GM18520 (cell line): ENCODE data around the gene CAPRIN1.
"Not testable (repeated sequence)": the region's sequence is repeated elsewhere in the genome, so short reads cannot be mapped to it uniquely, and the experiment has no call there.

Experiments used
- ATAC-seq: cut with Tn5 transposase; IDR thresholded peaks from one replicate; pipeline ENCODE4 v1.9.1; 2021; ENCODE audit not compliant: unreplicated experiment

The CAPRIN1 gene

GRCh38 chr11:34084637-34085036 lies 33.1 kb downstream of the CAPRIN1 start:
- ATAC-seq = no peak

DNA sequence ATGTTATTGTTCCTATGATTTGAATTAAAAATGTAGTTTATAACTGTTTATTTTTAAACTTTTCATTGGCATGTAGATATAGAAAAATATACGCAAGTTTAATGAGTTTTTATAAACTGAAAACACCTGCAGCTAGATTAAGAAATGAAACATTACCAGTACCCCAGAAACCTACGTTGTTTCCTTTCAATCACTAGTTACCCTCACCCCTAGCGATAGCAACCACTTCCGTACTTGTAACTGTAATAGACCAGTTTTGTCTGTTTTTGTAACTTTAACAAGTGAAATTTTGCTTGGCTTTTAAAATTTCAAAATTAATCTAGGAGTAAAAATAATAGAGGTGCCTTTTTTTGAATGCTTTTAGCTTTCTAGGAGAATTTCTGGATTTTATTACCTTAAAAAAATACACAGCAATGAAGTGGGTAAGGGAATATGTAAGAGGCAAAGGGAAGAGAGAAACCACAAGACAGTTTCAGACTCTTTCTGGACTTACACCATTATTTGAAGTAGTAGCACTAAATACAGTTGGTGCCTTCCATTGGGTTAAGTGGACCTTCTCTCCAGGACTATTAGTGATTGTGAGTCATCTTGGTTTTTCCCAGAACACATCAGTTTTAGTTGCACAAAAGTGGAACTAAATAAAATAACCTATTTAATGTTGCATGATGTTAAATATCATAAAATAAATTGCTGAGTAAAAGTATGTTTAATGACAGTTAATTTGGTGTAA lies 35.2 kb downstream of the CAPRIN1 start:
- no peak for ATAC-seq

- ATAC-seq = no peak
Observed at GRCh38 chr11:34091825-34092224, 40.3 kb downstream of the CAPRIN1 start.

DNA sequence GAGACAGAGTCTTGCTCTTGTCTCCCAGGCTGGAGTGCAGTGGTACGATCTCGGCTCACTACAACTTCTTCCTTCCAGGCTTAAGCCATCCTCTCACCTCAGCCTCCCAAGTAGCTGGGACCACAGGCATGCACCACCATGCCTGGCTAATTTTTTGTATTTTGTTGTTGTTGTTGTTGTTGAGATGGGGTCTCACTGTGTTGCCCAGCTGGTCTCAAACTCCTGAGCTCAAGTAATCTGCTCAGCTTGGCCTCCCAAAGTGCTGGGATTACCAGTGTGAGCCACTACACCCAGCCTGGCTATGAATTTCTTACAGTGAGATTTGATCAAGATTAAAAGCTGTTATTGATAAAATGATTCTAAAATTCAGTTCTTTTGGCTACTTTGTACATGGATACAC lies 43.4 kb downstream of the CAPRIN1 start:
- ATAC-seq = not testable (repeated sequence)

- ATAC-seq = no peak
Observed at GRCh38 chr11:34098813-34099212, 47.3 kb downstream of the CAPRIN1 start.

GRCh38 chr11:34104680-34105078 lies 53.1 kb downstream of the CAPRIN1 start:
- no peak for ATAC-seq

DNA sequence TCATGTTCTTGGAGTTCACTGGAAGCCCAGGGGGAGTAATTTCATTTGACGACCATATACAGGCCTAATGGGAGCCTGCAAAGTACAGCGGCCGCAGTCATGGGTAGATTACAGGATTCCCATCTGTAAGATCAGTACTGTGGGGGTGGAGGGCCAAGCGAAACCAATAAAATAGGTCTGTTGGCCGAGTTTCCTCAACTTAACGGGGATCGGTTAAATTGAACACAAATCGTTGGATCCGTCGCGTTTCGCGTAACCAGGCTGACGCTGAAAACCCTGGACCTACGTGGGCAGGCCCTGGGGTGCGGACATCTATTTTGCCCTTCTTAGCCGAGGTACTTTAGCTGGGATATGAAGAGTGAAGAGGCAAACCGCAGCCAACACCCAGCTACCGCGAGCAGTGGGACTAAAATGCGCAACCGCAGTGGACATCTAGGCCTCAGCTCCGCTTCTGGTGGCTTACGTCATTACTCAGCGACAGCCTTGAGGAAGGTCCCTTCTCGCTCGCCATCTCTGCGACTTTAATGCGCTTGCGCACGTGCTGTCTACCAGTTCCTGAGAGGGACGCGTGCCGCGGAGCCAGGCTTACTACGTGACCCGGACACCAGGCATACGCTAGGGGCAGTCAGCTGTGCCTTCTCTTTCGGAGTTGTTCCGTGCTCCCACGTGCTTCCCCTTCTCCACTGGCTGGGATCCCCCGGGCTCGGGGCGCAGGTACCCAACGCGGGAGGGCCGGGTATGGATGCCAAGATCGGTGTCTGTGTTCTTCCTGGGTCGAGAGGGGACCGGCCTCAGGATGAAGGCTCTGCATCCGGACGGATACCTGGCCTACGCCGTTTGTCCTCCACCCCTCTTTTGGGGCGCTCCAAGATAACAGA lies 53.8 kb downstream of the CAPRIN1 start, which contains the start of gene NAT10:
TSS of gene NAT10 (plus strand) at position 551 of the 878 bp plus-strand sequence. CDS start 2,597 bp downstream, outside the sequence.
- peak; percentile 90 for ATAC-seq

DNA sequence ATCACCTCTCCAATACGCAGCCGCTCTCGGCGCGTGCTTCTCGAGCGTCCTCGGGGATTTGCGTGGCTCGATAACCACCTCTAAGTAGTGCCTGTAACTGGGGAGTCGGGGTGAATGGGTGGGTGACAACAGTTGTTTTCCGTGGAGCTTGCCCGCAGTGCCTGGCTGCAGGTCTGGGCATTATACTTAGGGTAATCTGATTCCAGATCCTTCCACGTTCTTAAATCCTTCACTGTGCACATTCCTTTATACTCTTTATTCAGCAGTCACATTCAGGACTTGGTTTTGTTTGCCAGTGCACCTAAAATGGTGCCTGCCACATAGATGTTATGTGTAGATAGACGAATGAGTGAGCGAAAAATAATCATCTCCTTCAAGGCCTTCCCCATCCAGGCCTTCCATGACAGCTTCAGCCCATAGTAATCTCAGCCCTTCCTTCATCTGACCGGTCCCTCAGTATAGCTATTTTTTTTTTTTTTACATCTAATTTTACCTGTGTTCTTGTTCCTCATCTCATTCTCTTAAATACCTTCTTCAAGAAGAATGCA lies 54.5 kb downstream of the CAPRIN1 start:
- ATAC-seq = no peak

DNA sequence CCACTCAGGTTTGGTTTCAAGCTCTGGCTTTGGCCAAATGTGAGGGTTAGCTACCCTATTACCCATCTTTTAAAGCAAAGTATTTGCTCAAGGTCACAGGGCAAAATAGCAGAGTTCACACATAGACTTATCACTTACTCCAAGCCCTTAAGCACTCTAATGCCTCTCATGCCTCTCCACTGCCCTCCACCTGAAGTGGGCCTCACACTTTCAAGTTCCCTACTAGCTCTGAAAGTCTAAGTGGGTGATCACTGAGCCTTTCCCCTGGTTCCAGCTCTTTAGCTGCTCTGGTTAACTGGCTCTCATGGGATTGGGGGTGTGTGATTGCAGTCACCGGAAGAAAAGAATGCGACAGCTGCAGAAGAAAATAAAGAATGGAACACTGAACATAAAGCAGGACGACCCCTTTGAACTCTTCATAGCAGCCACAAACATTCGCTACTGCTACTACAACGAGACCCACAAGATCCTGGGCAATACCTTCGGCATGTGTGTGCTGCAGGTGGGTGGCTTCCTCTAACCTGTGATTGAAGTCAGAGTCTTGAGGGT lies 60.3 kb downstream of the CAPRIN1 start:
- no peak for ATAC-seq

DNA sequence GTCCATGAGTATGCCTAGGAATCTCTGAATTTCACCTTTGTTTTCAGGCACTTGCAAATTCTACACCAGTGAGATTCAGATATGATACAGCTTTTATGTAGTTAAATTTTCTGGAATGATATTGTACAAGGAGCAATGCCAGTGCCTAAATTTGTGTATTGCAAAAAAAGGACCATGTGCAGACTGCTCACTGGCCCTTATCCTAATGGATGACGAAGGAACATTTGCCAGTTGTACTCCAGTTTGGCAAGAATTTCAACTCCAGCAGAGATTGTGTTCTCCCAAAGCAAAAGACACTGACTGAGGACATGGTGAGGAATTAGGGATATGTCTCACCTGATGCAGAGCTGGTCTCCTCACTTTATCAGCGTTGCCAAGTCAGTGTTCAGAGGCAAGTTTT lies 62.5 kb downstream of the CAPRIN1 start:
- ATAC-seq = no peak

DNA sequence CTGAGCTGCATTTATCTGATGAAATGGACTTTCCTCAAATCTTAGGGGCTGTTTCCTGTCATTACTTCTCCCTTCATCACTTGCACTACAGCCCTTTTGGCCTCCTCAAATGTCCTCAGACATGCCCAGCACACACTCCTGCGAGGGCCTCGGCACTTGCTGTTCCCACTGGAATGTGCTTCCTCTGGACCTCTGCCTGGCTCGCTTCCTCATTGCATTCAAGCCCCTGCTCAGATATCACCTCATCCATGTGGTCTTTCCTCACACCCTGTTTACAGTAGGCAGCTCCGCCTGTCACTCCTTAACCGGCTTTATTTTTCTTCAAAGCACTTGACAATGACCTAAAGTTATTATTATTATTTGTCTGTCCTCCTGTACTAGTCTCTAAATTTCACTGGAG lies 62.9 kb downstream of the CAPRIN1 start:
- no peak for ATAC-seq

DNA sequence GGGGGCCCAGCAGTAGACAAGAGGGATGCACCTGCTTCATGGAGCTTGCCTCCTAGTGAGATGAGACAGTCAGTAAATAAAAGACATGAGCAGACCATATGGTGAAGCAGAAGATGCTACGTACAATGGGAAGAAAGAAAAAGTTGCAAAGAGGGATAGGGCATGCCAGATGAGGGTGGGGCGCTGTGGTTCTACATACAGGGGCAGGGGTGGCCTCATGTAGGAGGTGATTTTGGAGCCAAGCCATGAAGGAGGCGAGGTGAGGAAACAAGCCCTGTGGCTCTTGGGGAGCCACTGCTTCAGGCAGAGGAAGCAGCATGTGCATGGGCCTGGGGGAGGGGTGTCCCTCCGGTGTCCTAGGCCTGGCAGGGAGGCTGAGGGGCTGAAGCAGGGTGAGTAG lies 69.1 kb downstream of the CAPRIN1 start:
- no peak for ATAC-seq

DNA sequence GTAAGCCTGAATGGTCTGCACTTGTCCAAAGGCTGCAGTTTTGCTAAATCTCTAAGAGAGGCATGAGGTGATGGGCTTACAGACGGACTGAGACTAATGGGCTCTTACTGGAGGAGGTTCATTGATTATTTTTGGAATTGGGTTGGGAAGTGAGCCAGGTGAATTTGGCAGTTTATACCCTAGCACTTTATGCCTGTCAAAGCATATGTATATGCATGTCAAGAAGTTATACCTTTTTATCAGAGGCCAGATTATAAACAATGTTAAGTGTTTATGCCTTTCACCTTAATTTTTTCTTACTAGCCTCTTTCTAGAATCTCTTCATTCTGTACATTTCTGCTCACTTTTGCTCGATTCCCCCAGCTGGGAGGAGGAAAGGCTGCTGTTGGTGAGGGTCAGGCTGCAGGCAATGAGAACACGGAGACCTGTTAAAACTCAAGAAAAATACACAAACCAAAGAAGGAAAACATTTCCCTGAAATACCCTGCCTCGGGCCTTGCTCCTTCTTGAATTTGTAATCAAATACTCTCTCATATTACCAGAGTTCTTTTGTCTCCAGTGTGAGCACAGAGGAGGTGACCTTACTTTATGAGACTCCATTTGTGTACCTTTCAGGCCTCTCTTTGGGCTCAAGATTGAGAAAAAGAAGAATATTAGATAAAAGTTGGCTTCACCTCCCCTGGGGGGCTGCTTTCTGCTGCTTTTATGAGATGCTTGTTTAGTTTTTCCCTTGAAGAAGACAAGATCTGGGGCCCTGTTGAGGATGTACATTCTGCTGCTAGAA lies 73.5 kb downstream of the CAPRIN1 start:
- ATAC-seq = no peak

GRCh38 chr11:34126959-34127848 lies 75.7 kb downstream of the CAPRIN1 start:
- no peak for ATAC-seq

DNA sequence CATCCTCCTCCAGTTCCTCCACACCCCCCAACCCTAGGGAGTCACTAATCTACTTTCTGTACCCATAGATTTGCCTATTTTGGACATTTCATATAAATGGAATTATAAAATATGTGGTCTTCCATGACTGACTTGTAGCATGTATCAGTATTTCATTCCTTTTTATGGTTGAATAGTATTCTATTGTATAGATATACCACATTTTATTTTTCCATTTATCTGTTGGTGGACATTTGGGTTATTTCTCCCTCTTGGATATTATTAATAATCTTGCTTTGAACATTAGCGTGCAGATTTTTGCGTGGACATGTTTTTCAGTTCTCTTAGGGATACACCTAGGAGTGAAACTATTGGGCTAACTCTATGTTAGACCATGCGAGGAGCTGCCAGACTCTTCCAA lies 77.3 kb downstream of the CAPRIN1 start:
- no peak for ATAC-seq

GRCh38 chr11:34132261-34132965 lies 80.9 kb downstream of the CAPRIN1 start:
- ATAC-seq = no peak

- ATAC-seq = no peak
Observed at GRCh38 chr11:34134765-34135164, 83.2 kb downstream of the CAPRIN1 start.

DNA sequence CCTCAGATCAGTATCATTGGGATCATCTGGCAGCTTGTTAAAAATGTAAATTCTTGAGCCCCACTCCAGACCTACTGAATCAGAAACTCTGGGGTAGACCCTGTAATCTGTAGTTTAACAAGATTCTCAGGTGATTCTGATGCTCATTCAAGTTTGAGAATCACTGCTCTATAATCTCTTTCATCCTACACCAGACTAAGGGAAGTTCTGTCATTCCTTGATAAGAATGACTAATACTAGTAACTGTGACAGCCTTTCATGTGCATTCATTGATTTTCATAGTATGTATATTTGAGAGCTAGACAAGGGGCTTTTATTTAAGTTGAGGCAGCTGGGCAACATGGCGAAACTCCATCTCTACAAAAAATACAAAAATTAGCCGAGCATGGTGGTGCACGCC lies 83.9 kb downstream of the CAPRIN1 start:
- no peak for ATAC-seq

GRCh38 chr11:34136420-34136819 lies 84.9 kb downstream of the CAPRIN1 start:
- ATAC-seq = no peak
